ENCODE data around the gene SLC25A51.

SLC25A51 gene

GRCh38 chr9:37903647-37904444 is at the start of gene SLC25A51:
Gene SLC25A51 (minus strand): TSS chr9:37904127. CDS start chr9:37888550, 15,577 bp downstream.
- FAIRE-seq, result no peak

GRCh38 chr9:37953206-37953774 is 49.4 kb upstream of the SLC25A51 start:
- FAIRE-seq, result no peak

GRCh38 chr9:37952731-37953130 is 48.8 kb upstream of the SLC25A51 start:
- FAIRE-seq, result no peak

- FAIRE-seq, result no peak
Observed at GRCh38 chr9:37951671-37952449, 47.9 kb upstream of the SLC25A51 start.

GRCh38 chr9:37950561-37950960 is 46.6 kb upstream of the SLC25A51 start:
- no peak for FAIRE-seq

GRCh38 chr9:37949576-37949975 is 45.6 kb upstream of the SLC25A51 start:
- FAIRE-seq, result no peak

GRCh38 chr9:37948417-37948980 is 44.6 kb upstream of the SLC25A51 start:
- FAIRE-seq, result no peak

GRCh38 chr9:37947977-37948376 is 44.0 kb upstream of the SLC25A51 start:
- no peak for FAIRE-seq

- FAIRE-seq, result no peak
Observed at GRCh38 chr9:37947471-37947870, 43.5 kb upstream of the SLC25A51 start.

- no peak for FAIRE-seq
Observed at GRCh38 chr9:37946971-37947370, 43.0 kb upstream of the SLC25A51 start.

- no peak for FAIRE-seq
Observed at GRCh38 chr9:37946041-37946440, 42.1 kb upstream of the SLC25A51 start.

- no peak for FAIRE-seq
Observed at GRCh38 chr9:37944671-37945481, 40.9 kb upstream of the SLC25A51 start.

- no peak for FAIRE-seq
Observed at GRCh38 chr9:37944266-37944650, 40.3 kb upstream of the SLC25A51 start.

GRCh38 chr9:37943345-37944265 is 39.7 kb upstream of the SLC25A51 start:
- FAIRE-seq, result no peak

GRCh38 chr9:37942621-37943344 is 38.9 kb upstream of the SLC25A51 start:
- no peak for FAIRE-seq

- no peak for FAIRE-seq
Observed at GRCh38 chr9:37941253-37941652, 37.3 kb upstream of the SLC25A51 start.

GRCh38 chr9:37939575-37940095 is 35.7 kb upstream of the SLC25A51 start:
- no peak for FAIRE-seq

- no peak for FAIRE-seq
Observed at GRCh38 chr9:37938121-37938891, 34.4 kb upstream of the SLC25A51 start.

- no peak for FAIRE-seq
Observed at GRCh38 chr9:37937366-37937765, 33.4 kb upstream of the SLC25A51 start.

GRCh38 chr9:37936965-37937364 is 33.0 kb upstream of the SLC25A51 start:
- FAIRE-seq, result no peak

All from TTC549 (cell line).